Measurements from ENCODE around the gene CYP2B6. TPM values are rescaled to one million over a fixed set of nuclear protein-coding genes. Genes with fewer than 3 reads are reported as not detected.

Gene CYP2B6
- not detected for total RNA-seq (2013)
- not detected for polyA plus RNA-seq
- 0.14 TPM in 1 of 2 replicates, not detected in the other for polyA minus RNA-seq
- total RNA-seq, result 0 to 0.45 (median 0.04) reads per million in 11 experiments

- peak within 1 kb of the TSS in 1 of 7 donors; percentile 22 for H3K27ac Mint-ChIP-seq
- H3K79me2 ChIP-seq (ENCODE audit: insufficient read depth, low read length), result no peaks in the 10 kb centered on the region
- H3K9me3 Mint-ChIP-seq, result peaks cover 0 to 16% (median 4%) of the 10 kb centered on the region in 7 donors
- H2AFZ ChIP-seq (ENCODE audit: insufficient read depth, low read depth, low read length, poor library complexity, severe bottlenecking), result no peak within 1 kb of the TSS
- no peak within 1 kb of the TSS for H3K4me3 Mint-ChIP-seq
- no peak for TF ChIP-seq CTCF (IDR thresholded peaks at IDR 0.05)
- H4K20me1 ChIP-seq (ENCODE audit: insufficient read depth, low read length), result no peaks in the 10 kb centered on the region
- intact Hi-C loops (cut with micrococcal nuclease), result no loop called here
- no peaks in the 10 kb centered on the region for H3K36me3 Mint-ChIP-seq
- H3K27ac ChIP-seq (ENCODE audit: low read depth in 1 of 2, low read length in 2 of 2), result no peak within 1 kb of the TSS
- peaks cover 5 to 10% (median 9%) of the 10 kb centered on the region in 3 donors for H3K27me3 Mint-ChIP-seq (ENCODE audit: low read depth in 3 of 3)
- 83% methylated on average over 1 of the region's 2 CpGs for WGBS (ENCODE audit: insufficient coverage)
- no peaks in the 10 kb centered on the region for H3K4me1 ChIP-seq (ENCODE audit: control insufficient read depth in 1 of 2, insufficient read depth in 2 of 2, low read length in 2 of 2)
- no peaks in the 10 kb centered on the region for H3K4me1 Mint-ChIP-seq
- no peak within 1 kb of the TSS for H3K4me2 ChIP-seq (replicated peaks; ENCODE audit: extremely low read depth, low read length, poor library complexity, severe bottlenecking)
- no peak within 1 kb of the TSS for H3K9ac ChIP-seq (ENCODE audit: insufficient read depth, low read length, poor library complexity, severe bottlenecking)
- no peaks in the 10 kb centered on the region for H3K36me3 ChIP-seq (replicated peaks in 1 of 2; ENCODE audit: control insufficient read depth in 1 of 2, insufficient read depth in 2 of 2, low read length in 2 of 2)
- H3K27me3 ChIP-seq (ENCODE audit: control insufficient read depth in 2 of 2, insufficient read depth in 2 of 2, low read length in 2 of 2), result peaks cover 0 to 2% of the 10 kb centered on the region in 2 donors
- H3K9me3 ChIP-seq (replicated peaks in 1 of 2; ENCODE audit: control insufficient read depth in 1 of 2, insufficient read depth in 1 of 2, low read length in 2 of 2), result no peaks in the 10 kb centered on the region
- DNase-seq, result no peak
- no peak within 1 kb of the TSS for H3K4me3 ChIP-seq (replicated peaks in 1 of 3; ENCODE audit: low read depth in 2 of 3, low read length in 3 of 3)
Observed at GRCh38 chr19:40990972-40991381, at the start of gene CYP2B6. TSS of gene CYP2B6 (plus strand) at chr19:40991282. CDS start at chr19:40991306, 24 bp downstream.

DNA sequence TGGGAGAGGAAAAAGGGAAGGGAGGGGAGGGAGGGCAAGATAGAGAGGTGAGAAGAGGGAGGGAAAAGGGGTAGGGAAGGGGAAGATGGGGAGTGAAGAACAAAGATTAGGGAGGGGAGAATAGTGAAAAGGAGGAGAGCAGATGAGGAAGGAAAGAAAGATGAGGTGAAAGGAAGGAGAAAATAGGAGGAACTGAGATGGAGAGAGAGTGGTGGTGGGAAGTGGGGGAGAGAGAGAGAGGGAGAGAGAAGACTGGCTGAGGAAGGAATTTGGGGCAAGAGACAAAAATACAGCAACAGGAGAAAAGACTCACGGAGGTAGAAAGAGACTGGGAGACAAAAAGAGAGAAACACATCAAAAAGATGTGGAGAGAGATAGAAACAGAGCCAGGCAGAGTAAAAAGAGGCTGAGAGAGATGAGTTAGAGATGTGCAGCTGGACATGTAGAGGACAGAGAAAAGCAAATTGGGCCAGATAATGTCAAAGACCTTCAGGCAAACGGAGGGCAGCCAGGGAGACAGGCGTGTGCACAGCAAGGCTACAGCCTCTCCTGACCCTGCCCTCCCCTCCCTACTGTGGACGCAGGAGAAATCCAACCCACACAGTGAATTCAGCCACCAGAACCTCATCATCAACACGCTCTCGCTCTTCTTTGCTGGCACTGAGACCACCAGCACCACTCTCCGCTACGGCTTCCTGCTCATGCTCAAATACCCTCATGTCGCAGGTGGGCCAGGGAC is 49.4 kb upstream of the CYP2B6 start:
- H3K27me3 Mint-ChIP-seq (ENCODE audit: low read depth in 3 of 3), result peaks cover 7 to 28% (median 12%) of the 10 kb centered on the region in 3 donors
- no peaks in the 10 kb centered on the region for H3K79me2 ChIP-seq (ENCODE audit: insufficient read depth, low read length)
- no peaks in the 10 kb centered on the region for H4K20me1 ChIP-seq (ENCODE audit: insufficient read depth, low read length)
- intact Hi-C loops (cut with micrococcal nuclease), result no loop called here
- H2AFZ ChIP-seq (ENCODE audit: insufficient read depth, low read depth, low read length, poor library complexity, severe bottlenecking), result no peak overlapping the region
- no peaks in the 10 kb centered on the region for H3K27me3 ChIP-seq (ENCODE audit: control insufficient read depth in 2 of 2, insufficient read depth in 2 of 2, low read length in 2 of 2)
- no peaks in the 10 kb centered on the region for H3K4me1 ChIP-seq (ENCODE audit: control insufficient read depth in 1 of 2, insufficient read depth in 2 of 2, low read length in 2 of 2)
- H3K4me3 ChIP-seq (replicated peaks in 1 of 3; ENCODE audit: low read depth in 2 of 3, low read length in 3 of 3), result no peak overlapping the region
- DNase-seq, result no peak
- TF ChIP-seq CTCF (IDR thresholded peaks at IDR 0.05), result no peak
- no peaks in the 10 kb centered on the region for H3K36me3 Mint-ChIP-seq
- H3K4me1 Mint-ChIP-seq, result no peaks in the 10 kb centered on the region
- WGBS (ENCODE audit: insufficient coverage), result 87% methylated on average over 5 of the region's 9 CpGs
- no peak overlapping the region for H3K4me2 ChIP-seq (replicated peaks; ENCODE audit: extremely low read depth, low read length, poor library complexity, severe bottlenecking)
- H3K9ac ChIP-seq (ENCODE audit: insufficient read depth, low read length, poor library complexity, severe bottlenecking), result no peak overlapping the region
- H3K4me3 Mint-ChIP-seq, result no peak overlapping the region
- no peak overlapping the region for H3K27ac ChIP-seq (ENCODE audit: low read depth in 1 of 2, low read length in 2 of 2)
- no peaks in the 10 kb centered on the region for H3K9me3 ChIP-seq (replicated peaks in 1 of 2; ENCODE audit: control insufficient read depth in 1 of 2, insufficient read depth in 1 of 2, low read length in 2 of 2)
- H3K9me3 Mint-ChIP-seq, result peaks cover 0 to 4% (median 2%) of the 10 kb centered on the region in 7 donors
- no peak overlapping the region for H3K27ac Mint-ChIP-seq
- no peaks in the 10 kb centered on the region for H3K36me3 ChIP-seq (replicated peaks in 1 of 2; ENCODE audit: control insufficient read depth in 1 of 2, insufficient read depth in 2 of 2, low read length in 2 of 2)
